GM19324 (cell line): Measurements from ENCODE around the gene TMEM100.
"Not testable (repeated sequence)": the region's sequence is repeated elsewhere in the genome, so short reads cannot be mapped to it uniquely, and the experiment has no call there.

Experiments used
- ATAC-seq: cut with Tn5 transposase; IDR thresholded peaks from one replicate; pipeline ENCODE4 v1.9.1; 2021; ENCODE audit warnings: mild to moderate bottlenecking, moderate library complexity; ENCODE audit not compliant: unreplicated experiment, low FRiP score

The TMEM100 gene

DNA sequence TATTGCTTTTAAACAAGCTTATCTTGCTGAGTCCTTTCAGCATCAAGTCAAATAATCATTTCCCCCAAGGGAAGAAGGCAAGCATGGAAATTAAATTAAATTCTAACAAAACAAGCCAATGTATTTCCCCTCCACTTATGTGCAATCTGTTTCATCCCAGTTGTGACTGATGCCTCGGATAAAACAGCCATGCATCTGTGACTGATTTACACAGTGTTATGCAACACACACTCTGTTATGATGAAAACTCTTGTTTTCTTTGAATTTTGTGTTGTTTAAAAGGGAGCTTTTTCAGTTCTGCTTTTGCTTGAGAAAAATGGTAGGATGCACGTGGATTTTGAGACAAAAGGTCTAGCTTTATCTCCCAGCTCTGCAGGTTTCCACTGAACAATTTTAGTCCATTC lies 32.6 kb downstream of the TMEM100 start:
- ATAC-seq, result no peak

DNA sequence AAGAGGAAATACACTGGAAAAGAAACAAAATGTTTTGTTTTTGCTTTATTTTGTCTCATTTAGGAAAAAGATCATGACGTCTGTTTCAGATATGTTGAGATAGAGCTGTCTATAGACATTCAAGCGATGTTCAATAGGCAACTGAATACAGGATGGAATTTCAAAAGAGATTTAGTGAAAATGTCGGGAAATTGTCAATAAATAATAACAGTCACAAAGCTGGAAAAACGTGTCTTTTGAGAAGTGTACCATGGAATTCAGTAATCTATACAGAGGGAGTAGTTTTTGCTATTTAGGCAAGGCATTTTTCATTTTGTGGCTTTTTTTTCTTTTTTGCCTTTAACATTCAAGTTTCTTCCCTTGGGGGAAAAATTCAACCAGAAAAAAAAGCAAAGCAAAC lies 33.0 kb downstream of the TMEM100 start:
- no peak for ATAC-seq

GRCh38 chr17:55688057-55688456 lies 34.6 kb downstream of the TMEM100 start:
- no peak for ATAC-seq

GRCh38 chr17:55687037-55687436 lies 35.6 kb downstream of the TMEM100 start:
- no peak for ATAC-seq

DNA sequence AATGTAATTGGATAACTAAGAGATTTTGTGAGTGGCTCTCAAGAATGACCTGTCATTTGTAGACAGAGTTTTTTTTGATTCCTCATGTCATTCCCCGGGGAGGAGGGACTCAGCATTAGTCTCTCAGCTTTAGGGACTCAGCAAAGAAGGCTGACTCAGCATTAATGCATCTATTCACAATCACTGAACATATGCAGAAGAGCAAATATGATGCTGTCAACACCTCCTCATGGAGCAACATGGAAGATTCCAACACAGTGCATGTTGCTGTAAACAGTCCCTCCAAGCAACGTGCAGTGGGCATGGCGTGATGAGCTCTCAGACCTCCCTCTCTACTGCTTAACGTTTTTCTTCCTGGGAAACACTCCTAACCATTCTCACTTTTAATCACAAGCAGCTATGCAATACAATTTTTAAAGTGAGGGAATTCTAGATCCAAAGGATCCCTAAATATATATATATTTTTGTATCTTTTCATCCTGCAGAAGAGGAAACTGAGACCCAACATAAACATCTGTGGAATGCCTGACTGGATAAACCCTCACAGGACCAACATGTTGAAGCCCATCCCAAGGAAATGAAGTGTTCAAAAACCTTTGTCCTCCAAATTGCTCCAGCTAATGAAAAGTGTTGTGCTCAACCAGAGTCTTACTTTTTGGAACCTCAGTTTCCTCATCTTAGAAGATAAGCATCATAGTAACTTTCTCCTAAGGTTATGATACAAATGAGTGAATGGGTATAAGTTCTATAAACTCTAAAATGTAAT lies 38.9 kb downstream of the TMEM100 start:
- no peak for ATAC-seq

DNA sequence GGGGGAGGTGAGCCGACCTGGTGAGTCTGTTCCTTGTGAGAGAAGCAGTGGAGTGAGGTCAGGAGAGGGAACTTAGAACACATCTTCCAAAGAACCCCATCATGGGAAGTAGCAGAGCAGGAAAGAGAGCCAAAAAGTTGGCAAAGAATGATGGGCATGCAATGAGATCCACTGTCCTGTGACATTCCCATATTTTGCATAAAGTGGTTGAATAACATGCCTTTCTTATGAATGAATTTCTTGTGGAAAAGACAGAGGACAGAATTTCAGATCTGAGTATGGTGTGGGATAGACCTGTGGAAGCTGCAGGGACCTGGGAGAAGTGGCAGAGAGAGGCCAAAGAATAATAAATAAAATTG lies 41.3 kb downstream of the TMEM100 start:
- ATAC-seq, result no peak

DNA sequence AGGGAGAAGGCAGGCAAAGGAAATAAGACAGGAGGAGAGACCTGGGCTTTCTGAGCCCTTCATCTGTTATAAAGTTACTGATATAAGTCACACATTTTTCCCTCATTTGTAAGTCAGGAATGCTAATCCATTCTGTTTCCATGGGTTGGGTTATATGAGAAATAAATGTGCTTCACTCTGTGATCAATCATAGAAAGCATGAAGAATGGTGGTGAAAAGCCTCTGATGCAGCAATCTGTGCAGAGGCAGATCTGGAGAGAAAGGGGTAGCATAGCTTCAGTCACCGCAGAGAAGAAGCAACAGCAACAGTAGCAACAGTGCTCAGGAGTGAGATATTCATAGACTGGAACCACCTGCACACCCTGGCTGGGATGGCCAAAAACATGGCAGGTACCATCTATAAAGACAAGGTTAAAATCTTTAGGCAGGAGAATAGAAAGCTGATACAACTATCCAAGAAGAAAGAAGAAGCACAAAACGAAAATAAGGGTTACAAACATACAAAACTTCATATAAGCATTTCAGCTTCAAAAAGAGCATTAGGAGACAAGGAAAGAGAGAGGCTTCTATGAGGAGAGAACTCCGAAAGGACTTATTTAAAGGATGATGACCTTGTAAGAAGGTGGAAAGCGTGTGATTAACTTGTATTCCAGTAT lies 41.9 kb downstream of the TMEM100 start:
- ATAC-seq, result no peak

- ATAC-seq, result no peak
Observed at GRCh38 chr17:55677446-55677845, 45.2 kb downstream of the TMEM100 start.

- no peak for ATAC-seq
Observed at GRCh38 chr17:55676274-55676673, 46.4 kb downstream of the TMEM100 start.

DNA sequence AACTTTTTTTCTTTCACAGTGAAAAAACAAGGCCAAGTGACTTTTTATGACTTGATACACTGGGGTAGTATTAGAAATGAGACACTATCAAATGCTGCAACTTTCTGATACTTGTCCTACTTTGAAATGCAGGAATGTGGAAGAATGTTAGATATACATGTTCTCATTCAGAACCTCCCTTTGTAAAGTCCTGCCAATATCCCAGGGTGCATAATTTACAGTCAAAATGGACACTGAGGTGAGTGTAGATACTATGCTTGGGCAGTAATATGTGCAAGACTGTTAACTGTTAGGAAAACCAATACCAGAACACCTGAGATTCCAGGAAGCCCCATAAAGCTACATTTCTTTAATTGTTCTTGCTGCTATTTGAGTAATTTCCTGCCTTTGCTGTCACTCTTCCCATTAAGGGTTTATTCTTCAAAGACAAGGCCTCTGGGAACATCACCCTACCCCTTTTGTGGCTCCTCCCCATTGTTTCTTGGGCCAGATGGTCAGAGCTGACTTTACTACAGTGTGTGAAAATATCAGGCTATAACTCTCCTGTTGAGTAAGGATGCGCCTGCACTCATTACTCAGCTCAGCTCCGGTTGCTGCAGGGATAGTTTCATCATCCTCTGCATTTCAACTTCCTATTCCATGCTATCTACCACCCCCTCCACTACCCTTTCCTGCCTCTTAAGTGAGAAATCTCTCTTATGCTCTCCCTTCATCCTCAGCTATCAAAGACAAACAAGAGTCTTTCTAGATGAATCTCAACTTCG lies 48.7 kb downstream of the TMEM100 start:
- no peak for ATAC-seq

GRCh38 chr17:55672585-55673501 lies 49.8 kb downstream of the TMEM100 start:
- no peak for ATAC-seq

GRCh38 chr17:55672010-55672409 lies 50.7 kb downstream of the TMEM100 start:
- not testable (repeated sequence) for ATAC-seq
